ENCODE results near the gene TES. TPM values are rescaled to one million over a fixed set of nuclear protein-coding genes. Genes with fewer than 3 reads are reported as not detected.

TES gene
- total RNA-seq, 1 experiment from 2014 or later: 28.2 TPM

DNA sequence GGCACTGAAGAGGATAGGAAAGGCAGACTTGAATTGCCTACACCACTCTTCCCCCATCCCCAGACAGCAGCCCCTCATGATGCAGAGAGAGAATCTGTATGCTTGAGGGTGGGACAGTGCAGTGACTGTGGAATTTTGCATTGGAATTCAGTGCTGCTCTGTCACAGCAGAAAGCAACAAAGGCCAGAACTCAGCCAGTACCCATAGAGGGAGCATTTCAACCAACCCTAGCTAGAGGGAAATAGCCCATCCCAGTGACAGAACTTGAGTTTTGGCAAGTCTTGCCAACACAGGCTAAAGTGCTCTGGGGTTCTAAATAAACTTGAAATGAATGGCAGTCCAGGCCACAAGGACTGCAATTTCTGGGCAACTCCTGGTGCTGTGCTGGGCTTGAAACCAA is 80.4 kb downstream of the TES start:
- Histone ChIP-seq H4K5ac (ENCODE audit: insufficient read length, low read depth, low read length) (no peak overlapping the region), H2AK5ac (ENCODE audit: insufficient read length, low read length) (no peak overlapping the region), H4K91ac (ENCODE audit: insufficient read length, low read depth, low read length) (no peak overlapping the region), H2BK120ac (ENCODE audit: low read depth, low read length, poor library complexity, severe bottlenecking) (no peak overlapping the region), H3K4me2 (ENCODE audit: insufficient read depth, insufficient read length, low read length) (no peak overlapping the region), H3K18ac (ENCODE audit: insufficient read length, low read depth, low read length) (no peak overlapping the region), H3K9me3 (ENCODE audit: control insufficient read depth, low read depth, low read length) (no peaks in the 10 kb centered on the region), H3K4ac (ENCODE audit: low read depth, low read length) (no peak overlapping the region), H2AFZ (ENCODE audit: low read length) (no peak overlapping the region), H3K9ac (ENCODE audit: extremely low read depth, insufficient read length, low read length) (no peak overlapping the region), H3K4me1 (ENCODE audit: insufficient read depth, low read length) (no peaks in the 10 kb centered on the region), H2BK12ac (ENCODE audit: insufficient read length, low read depth, low read length) (no peak overlapping the region), H3K27ac (ENCODE audit: insufficient read length, low read depth, low read length) (no peak overlapping the region), H3K79me1 (ENCODE audit: insufficient read depth, low read depth, low read length, poor library complexity, severe bottlenecking) (no peaks in the 10 kb centered on the region), H2BK15ac (ENCODE audit: low read depth, low read length) (no peak overlapping the region), H3T11ph (ENCODE audit: low read length) (no peak overlapping the region), H3K79me2 (ENCODE audit: insufficient read depth, low read length) (no peaks in the 10 kb centered on the region), H4K8ac (replicated peaks; ENCODE audit: insufficient read length, low read depth, low read length) (no peak overlapping the region), H4K20me1 (ENCODE audit: control insufficient read depth, insufficient read depth, insufficient read length) (no peaks in the 10 kb centered on the region), H2BK5ac (ENCODE audit: insufficient read length, low read length) (no peak overlapping the region), H3K27me3 (ENCODE audit: insufficient read depth, low read length) (no peaks in the 10 kb centered on the region), H3K56ac (ENCODE audit: insufficient read length, low read depth, low read length) (no peak overlapping the region), H3K23me2 (ENCODE audit: insufficient read length, low read depth, low read length, poor library complexity, severe bottlenecking) (no peaks in the 10 kb centered on the region), H3K14ac (ENCODE audit: insufficient read depth, low read length) (no peak overlapping the region), H2BK20ac (ENCODE audit: low read depth, low read length, poor library complexity, severe bottlenecking) (no peak overlapping the region), H3K23ac (ENCODE audit: insufficient read length, low read depth, low read length) (no peak overlapping the region)
- Mint-ChIP-seq H3K4me3 (no peak overlapping the region), H3K27me3 (ENCODE audit: low read depth) (no peaks in the 10 kb centered on the region), H3K36me3 (ENCODE audit: insufficient read depth in 1 of 3, low read depth in 3 of 3) (no peaks in the 10 kb centered on the region), H3K27ac (no peak overlapping the region), H3K9me3 (peaks cover 2 to 4% of the 10 kb centered on the region in 2 experiments; a peak in 3 of 5 replicates), H3K4me1 (no peaks in the 10 kb centered on the region)
- TF ChIP-seq, protein P1, sequence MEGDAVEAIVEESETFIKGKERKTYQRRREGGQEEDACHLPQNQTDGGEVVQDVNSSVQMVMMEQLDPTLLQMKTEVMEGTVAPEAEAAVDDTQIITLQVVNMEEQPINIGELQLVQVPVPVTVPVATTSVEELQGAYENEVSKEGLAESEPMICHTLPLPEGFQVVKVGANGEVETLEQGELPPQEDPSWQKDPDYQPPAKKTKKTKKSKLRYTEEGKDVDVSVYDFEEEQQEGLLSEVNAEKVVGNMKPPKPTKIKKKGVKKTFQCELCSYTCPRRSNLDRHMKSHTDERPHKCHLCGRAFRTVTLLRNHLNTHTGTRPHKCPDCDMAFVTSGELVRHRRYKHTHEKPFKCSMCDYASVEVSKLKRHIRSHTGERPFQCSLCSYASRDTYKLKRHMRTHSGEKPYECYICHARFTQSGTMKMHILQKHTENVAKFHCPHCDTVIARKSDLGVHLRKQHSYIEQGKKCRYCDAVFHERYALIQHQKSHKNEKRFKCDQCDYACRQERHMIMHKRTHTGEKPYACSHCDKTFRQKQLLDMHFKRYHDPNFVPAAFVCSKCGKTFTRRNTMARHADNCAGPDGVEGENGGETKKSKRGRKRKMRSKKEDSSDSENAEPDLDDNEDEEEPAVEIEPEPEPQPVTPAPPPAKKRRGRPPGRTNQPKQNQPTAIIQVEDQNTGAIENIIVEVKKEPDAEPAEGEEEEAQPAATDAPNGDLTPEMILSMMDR (conservative IDR thresholded peaks at IDR 0.05): peak; percentile 35; the same call in 1 of the 3 replicates
- DNase-seq: peak; percentile 56
